GM12801 (cell line): ENCODE results near the gene LRRC2.

ENCODE experiments used
- TF ChIP-seq, protein P1 (sequence below): IDR thresholded peaks from one replicate; pipeline ENCODE4 v1.5.1; 2011; ENCODE audit warnings: control low read depth; ENCODE audit not compliant: insufficient read length; ENCODE audit errors: extremely low read depth

The LRRC2 gene

DNA sequence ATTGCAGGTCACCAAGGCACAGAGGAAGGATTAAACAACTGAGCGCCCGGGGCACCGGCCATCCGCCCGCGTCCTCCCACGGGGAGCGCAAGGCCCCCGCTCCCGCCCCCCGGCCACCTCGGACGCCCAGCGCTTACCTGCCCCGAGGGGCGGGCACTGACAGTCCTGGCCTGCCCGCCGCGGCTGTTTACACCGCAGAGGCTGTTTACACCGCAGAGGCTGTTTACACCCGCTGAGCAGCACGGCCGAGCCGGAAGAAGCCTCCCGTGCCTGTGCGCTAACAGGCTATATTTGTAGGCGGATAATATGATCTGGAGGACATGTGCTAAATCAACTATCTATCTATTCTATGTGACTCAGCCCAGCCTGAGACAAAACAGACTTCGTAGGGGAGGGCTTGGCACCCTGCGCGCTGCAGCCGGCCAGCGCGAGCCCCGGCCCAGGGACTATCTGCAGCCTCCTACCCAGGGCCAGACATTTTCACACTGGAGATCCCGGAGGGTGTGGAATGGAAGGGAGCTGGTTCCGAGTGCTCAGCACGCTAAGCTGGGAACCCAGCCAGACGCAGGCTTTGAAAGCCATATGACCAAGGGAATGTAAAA lies at the start of gene LRRC2:
LRRC2 (minus strand) TSS at position 263 of the 602 bp plus-strand sequence. CDS start 14,711 bp downstream, outside the sequence.
- TF ChIP-seq, protein P1, sequence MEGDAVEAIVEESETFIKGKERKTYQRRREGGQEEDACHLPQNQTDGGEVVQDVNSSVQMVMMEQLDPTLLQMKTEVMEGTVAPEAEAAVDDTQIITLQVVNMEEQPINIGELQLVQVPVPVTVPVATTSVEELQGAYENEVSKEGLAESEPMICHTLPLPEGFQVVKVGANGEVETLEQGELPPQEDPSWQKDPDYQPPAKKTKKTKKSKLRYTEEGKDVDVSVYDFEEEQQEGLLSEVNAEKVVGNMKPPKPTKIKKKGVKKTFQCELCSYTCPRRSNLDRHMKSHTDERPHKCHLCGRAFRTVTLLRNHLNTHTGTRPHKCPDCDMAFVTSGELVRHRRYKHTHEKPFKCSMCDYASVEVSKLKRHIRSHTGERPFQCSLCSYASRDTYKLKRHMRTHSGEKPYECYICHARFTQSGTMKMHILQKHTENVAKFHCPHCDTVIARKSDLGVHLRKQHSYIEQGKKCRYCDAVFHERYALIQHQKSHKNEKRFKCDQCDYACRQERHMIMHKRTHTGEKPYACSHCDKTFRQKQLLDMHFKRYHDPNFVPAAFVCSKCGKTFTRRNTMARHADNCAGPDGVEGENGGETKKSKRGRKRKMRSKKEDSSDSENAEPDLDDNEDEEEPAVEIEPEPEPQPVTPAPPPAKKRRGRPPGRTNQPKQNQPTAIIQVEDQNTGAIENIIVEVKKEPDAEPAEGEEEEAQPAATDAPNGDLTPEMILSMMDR, result no peak

DNA sequence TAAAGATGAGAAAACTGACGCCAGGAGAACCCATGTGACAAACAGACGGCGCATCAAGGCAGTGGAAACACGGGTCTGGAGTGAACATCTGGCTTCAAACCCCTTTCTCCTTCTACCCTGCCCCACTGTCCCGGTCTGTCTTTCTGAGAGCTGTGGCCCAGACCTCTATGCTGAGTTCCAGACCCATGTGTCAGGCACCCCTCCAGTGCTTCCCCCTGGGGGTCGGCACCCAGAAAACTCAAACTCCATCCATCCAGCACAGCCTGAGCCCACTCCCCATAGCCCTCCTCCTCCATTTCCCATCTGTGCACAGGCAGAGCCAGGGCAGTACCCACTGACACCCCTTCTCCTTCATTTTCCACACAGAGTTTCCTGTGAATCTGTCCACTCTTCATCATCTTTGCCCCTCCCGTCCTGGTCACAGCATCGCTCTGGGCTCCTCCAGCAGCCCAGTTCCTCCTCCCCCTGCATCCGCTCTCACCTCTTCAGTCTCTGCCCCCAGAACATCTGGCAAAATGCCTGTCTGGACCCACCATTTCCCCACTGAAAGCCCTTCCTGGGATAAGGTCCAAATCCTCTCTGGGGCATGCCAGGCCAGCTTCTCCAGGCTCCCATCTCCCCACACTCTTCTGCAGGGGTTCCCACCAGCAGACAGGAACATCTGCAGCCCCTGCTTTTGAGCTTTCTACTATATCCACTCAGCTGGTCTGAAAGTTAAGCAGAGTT lies 49.1 kb upstream of the LRRC2 start:
- TF ChIP-seq, protein P1, result no peak

- TF ChIP-seq, protein P1, result no peak
Observed at GRCh38 chr3:46614431-46614830, 48.3 kb upstream of the LRRC2 start.

DNA sequence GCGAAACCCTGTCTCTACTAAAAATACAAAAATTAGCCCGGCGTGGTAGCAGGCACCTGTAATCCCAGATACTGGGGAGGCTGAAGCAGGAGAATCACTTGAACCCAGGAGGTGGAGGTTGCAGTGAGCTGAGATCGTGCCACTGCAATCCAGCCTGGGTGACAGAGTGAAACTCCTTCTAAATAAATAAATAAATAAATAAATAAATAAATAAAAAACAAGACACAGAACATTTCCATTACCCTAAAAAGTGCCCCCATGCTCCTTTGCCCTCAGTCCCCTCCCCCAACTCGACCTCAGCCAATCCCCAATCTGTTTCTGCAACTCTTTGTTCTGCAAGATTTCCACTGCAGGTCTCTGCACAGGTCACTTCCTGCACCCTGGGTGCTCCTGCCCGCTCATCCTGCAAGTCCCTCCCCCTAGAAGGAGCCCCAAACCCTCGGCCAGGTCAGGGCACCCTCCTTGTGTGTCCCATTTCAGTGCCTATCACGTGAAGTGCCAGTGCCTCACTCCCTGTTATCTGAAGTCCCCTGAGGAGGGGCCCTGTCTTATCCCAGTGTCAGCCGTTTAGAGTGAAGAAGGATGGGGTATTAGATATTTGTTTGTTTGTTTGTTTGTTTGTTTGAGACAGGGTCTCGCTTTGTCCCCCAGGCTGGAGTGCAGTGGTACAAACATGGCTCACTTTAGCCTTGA lies 47.4 kb upstream of the LRRC2 start:
- TF ChIP-seq, protein P1, result no peak

DNA sequence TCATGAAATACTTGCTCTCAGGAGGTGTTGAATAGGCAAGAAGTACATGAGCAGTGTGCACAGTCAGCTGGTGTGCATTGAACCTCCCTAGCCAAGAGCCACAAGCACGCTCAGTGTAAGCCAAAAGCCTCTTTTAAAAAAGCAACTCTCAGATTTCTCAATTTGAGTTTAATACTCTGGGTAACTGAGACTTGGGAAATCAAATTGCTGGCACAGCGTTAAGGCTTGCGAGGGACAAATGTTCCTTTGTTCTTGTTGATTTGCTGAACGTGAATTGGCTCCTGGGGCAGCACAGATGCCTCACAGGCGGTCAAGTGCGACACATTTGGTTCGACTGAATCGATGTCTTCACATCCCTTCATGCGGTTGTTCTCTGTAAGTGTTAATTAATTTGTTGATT lies 46.2 kb upstream of the LRRC2 start, which contains the start of gene FAM240A:
FAM240A (plus strand) TSS at position 202 of the 400 bp plus-strand sequence; CDS start at position 361, 159 bp downstream.
- TF ChIP-seq, protein P1, result no peak

DNA sequence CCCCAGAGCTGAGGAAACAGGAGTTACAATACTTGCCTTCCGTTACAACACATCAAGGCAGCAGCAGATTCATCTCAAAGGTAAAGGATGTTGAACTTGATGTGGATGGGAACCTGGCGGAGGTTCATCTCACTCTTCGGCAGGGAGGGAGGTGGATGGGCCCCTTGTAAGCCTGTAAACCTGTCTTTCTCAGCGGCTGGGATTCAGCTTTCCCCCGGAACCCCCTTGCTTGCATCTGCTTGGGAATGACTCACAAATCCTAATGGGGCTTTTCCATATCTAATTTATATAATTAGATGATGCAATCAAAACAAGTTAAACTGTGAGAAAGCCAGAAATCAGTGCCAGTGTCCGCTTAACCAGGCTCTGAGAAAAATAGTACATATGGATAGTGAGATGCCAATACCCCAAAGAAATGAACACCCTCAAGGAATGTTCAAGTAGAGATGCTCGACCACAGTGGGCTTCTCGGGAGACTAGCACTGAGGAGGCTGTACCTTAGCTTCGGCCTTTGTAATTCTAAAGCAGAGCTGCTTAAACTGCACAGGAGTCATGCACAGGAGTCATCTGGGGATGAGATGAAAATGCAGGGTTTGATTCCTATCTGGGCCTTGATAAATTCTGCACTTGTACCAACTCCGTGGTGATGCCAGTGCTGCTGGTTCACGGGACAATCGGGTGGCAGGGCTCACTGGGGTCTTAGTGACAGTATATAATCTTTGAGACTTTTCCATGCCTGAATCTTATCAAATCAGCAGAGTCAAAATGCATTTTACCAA lies 44.0 kb upstream of the LRRC2 start:
- TF ChIP-seq, protein P1, result no peak

- TF ChIP-seq, protein P1, result no peak
Observed at GRCh38 chr3:46609212-46609721, 43.2 kb upstream of the LRRC2 start.
